NAMALWA (cell line): Measurements from ENCODE around the gene EIF2B5.
A peak's percentile ranks its signal among the peaks of the same experiment; 100 is the strongest.
"Not testable (repeated sequence)": the region's sequence is repeated elsewhere in the genome, so short reads cannot be mapped to it uniquely, and the experiment has no call there.

ENCODE experiments used
- DNase-seq: peaks from one replicate; pipeline ENCODE4 v3.0.0-alpha.2; 2015; ENCODE audit warnings: low spot score

The EIF2B5 gene

GRCh38 chr3:184145751-184146270 lies 10.7 kb downstream of the EIF2B5 start:
- no peak for DNase-seq

GRCh38 chr3:184148076-184148475 lies 12.9 kb downstream of the EIF2B5 start:
- DNase-seq, result no peak

- no peak for DNase-seq
These were observed 14.0 kb downstream of the EIF2B5 start for GRCh38 chr3:184149123-184149522.

GRCh38 chr3:184149770-184150169 lies 14.6 kb downstream of the EIF2B5 start:
- not testable (repeated sequence) for DNase-seq

GRCh38 chr3:184154885-184155643 lies 19.9 kb downstream of the EIF2B5 start, which contains the start of gene DVL3:
Gene DVL3 (plus strand): TSS chr3:184155377. CDS start chr3:184155636, 259 bp downstream.
- DNase-seq, result peak; percentile 44

- peak; percentile 57 for DNase-seq
These were observed 20.7 kb downstream of the EIF2B5 start for GRCh38 chr3:184155644-184156521.

GRCh38 chr3:184156522-184156955 lies 21.4 kb downstream of the EIF2B5 start:
- no peak for DNase-seq

- no peak for DNase-seq
These were observed 22.0 kb downstream of the EIF2B5 start for GRCh38 chr3:184157206-184157605.

GRCh38 chr3:184158404-184158803 lies 23.2 kb downstream of the EIF2B5 start:
- DNase-seq, result no peak

- DNase-seq, result no peak
These were observed 25.3 kb downstream of the EIF2B5 start for GRCh38 chr3:184160456-184160855.

GRCh38 chr3:184162571-184163070 lies 27.5 kb downstream of the EIF2B5 start:
- DNase-seq, result not testable (repeated sequence)

GRCh38 chr3:184164648-184165330 lies 29.6 kb downstream of the EIF2B5 start:
- DNase-seq, result no peak

GRCh38 chr3:184165543-184165942 lies 30.4 kb downstream of the EIF2B5 start:
- no peak for DNase-seq

- DNase-seq, result no peak
These were observed 31.5 kb downstream of the EIF2B5 start for GRCh38 chr3:184166671-184167070.

- no peak for DNase-seq
These were observed 32.6 kb downstream of the EIF2B5 start for GRCh38 chr3:184167786-184168185.

- no peak for DNase-seq
These were observed 33.4 kb downstream of the EIF2B5 start for GRCh38 chr3:184168363-184169120.

- no peak for DNase-seq
These were observed 35.0 kb downstream of the EIF2B5 start for GRCh38 chr3:184169896-184170875.

GRCh38 chr3:184171562-184171961 lies 36.4 kb downstream of the EIF2B5 start:
- DNase-seq, result no peak

- DNase-seq, result no peak
These were observed 37.7 kb downstream of the EIF2B5 start for GRCh38 chr3:184172681-184173373.
